Right cardiac atrium (tissue), 5 donors: ENCODE data around the gene IFT74. TPM values are rescaled to one million over a fixed set of nuclear protein-coding genes. Genes with fewer than 3 reads are reported as not detected.
A peak's percentile ranks its signal among the peaks of the same experiment; 100 is the strongest.

Experiments
- ATAC-seq, 2 donors: fragments of 200-7000 bp; cut with Tn5 transposase; one replicate each; pipeline versions ENCODE4 v1.8.0 to v1.9.1; 2020; ENCODE audit warnings: moderate library complexity in 2 of 2, mild to moderate bottlenecking in 1 of 2
- DNase-seq, 3 donors: peaks; one replicate each; pipeline ENCODE4 v3.0.0-alpha.2; 2020
- H3K27ac ChIP-seq: one replicate; pipeline ENCODE4 v1.5.1; 2013; ENCODE audit warnings: mild to moderate bottlenecking, low read length, control low read depth, moderate library complexity
- H3K27me3 ChIP-seq: one replicate; pipeline ENCODE4 v1.6.1; 2013; ENCODE audit not compliant: control insufficient read depth, insufficient read depth
- H3K4me1 ChIP-seq: one replicate; pipeline ENCODE4 v1.6.1; 2013; ENCODE audit warnings: low read length; ENCODE audit not compliant: control insufficient read depth, insufficient read depth
- H3K4me3 ChIP-seq: one replicate; pipeline ENCODE4 v1.5.1; 2013; ENCODE audit warnings: low read length, control low read depth
- H3K9me3 ChIP-seq: one replicate; pipeline ENCODE4 v1.6.1; 2013; ENCODE audit warnings: low read length; ENCODE audit not compliant: control insufficient read depth
- WGBS: extraction: QIAGEN DNeasy Blood & Tissue Kit; methylation state at CpG from one replicate; pipeline ENCODE4 v1.1.7; 2013; 5-methylcytosine and 5-hydroxymethylcytosine counted together
- intact Hi-C, 4 donors: fragments of 100-400 bp; cut with DNase I; formaldehyde crosslinking; loops; one replicate each; pipeline versions ENCODE4 v1.11.0 to v1.14.0; 2022 to 2023
- polyA plus RNA-seq: library from polyadenylated mRNA; stranded (reverse); fragments of 200-250 nt; gene quantifications from one replicate; pipeline ENCODE4 v1.2.3, GENCODE V29; 2013
- total RNA-seq, 4 donors: library from RNA; stranded (reverse); fragmentation: NEBNext Ultra II Directional; extraction: Animal tissue kit (Norgen Biotek cat#: 25700); gene quantifications; one replicate each; pipeline ENCODE4 v1.2.1, GENCODE V29; 2021
- donor health status: healthy with polysubstance abuse.
- donor health status: DM: no; HTN: yes; CAD: no.
- donor health status: DM: no; HTN: no; CAD: no.
- donor health status: DM: no; HTN: yes; CAD: no; lungs with severe emphysema.
- donor health status: DM: yes; HTN: yes; CAD: no.

The IFT74 gene
- total and polyA plus RNA-seq, 5 donors: 9.3 to 15.5 (median 11.7) TPM

- no peaks in the 10 kb centered on the region for H3K27me3 ChIP-seq
- no peak overlapping the region for H3K27ac ChIP-seq
- intact Hi-C loops: loop anchor here in 2 of 4 donors (10.0 kb wide), 2 partner anchors 157 to 177 kb away; no protein-coding TSS in a partner anchor
- H3K4me1 ChIP-seq: no peaks in the 10 kb centered on the region
- H3K4me3 ChIP-seq: no peak overlapping the region
- 95% methylated on average over 2 of the region's 2 CpGs for WGBS
- no peaks in the 10 kb centered on the region for H3K9me3 ChIP-seq
- ATAC-seq: no peak
- DNase-seq: no peak
Observed at GRCh38 chr9:27037499-27037898, 81.3 kb downstream of the IFT74 start.

- DNase-seq: no peak
- intact Hi-C loops: no loop called here
- ATAC-seq: no peak
- Histone ChIP-seq H3K4me1 (no peaks in the 10 kb centered on the region), H3K4me3 (no peak overlapping the region), H3K9me3 (no peaks in the 10 kb centered on the region), H3K27me3 (no peaks in the 10 kb centered on the region), H3K27ac (no peak overlapping the region)
Observed at GRCh38 chr9:27041746-27042145, 85.5 kb downstream of the IFT74 start.

GRCh38 chr9:27042476-27042875, 86.3 kb downstream of the IFT74 start:
- intact Hi-C loops: no loop called here
- Histone ChIP-seq H3K27me3 (no peaks in the 10 kb centered on the region), H3K27ac (no peak overlapping the region), H3K4me3 (no peak overlapping the region), H3K4me1 (no peaks in the 10 kb centered on the region), H3K9me3 (no peaks in the 10 kb centered on the region)
- 57% methylated on average over 1 of the region's 1 CpG for WGBS
- ATAC-seq (no peak), DNase-seq (no peak)

GRCh38 chr9:27043176-27043575, 87.0 kb downstream of the IFT74 start:
- 100% methylated on average over 2 of the region's 2 CpGs for WGBS
- H3K9me3 ChIP-seq: no peaks in the 10 kb centered on the region
- H3K4me3 ChIP-seq: no peak overlapping the region
- intact Hi-C loops: no loop called here
- H3K27ac ChIP-seq: no peak overlapping the region
- ATAC-seq: no peak
- DNase-seq: no peak
- no peaks in the 10 kb centered on the region for H3K27me3 ChIP-seq
- no peaks in the 10 kb centered on the region for H3K4me1 ChIP-seq

GRCh38 chr9:27047136-27047535, 90.9 kb downstream of the IFT74 start:
- 64% methylated on average over 4 of the region's 4 CpGs for WGBS
- no peaks in the 10 kb centered on the region for H3K4me1 ChIP-seq
- no peak overlapping the region for H3K27ac ChIP-seq
- ATAC-seq: no peak
- intact Hi-C loops: no loop called here
- no peaks in the 10 kb centered on the region for H3K9me3 ChIP-seq
- H3K4me3 ChIP-seq: no peak overlapping the region
- H3K27me3 ChIP-seq: no peaks in the 10 kb centered on the region
- DNase-seq: no peak

GRCh38 chr9:27053369-27054022, 97.3 kb downstream of the IFT74 start:
- intact Hi-C loops: no loop called here
- WGBS: 36% methylated on average over 6 of the region's 6 CpGs
- peak; percentile 82 to 90 for ATAC-seq

GRCh38 chr9:27054125-27054524, 97.9 kb downstream of the IFT74 start:
- WGBS: 91% methylated on average over 1 of the region's 1 CpG
- intact Hi-C loops: no loop called here
- no peak overlapping the region for H3K27ac ChIP-seq
- no peaks in the 10 kb centered on the region for H3K27me3 ChIP-seq
- H3K9me3 ChIP-seq: no peaks in the 10 kb centered on the region
- no peak for DNase-seq
- no peak for ATAC-seq
- no peaks in the 10 kb centered on the region for H3K4me1 ChIP-seq
- no peak overlapping the region for H3K4me3 ChIP-seq

More at GRCh38 chr9:27053369-27054022, 97.3 kb downstream of the IFT74 start:
- no peak overlapping the region for H3K4me3 ChIP-seq
- no peaks in the 10 kb centered on the region for H3K9me3 ChIP-seq
- H3K27ac ChIP-seq: no peak overlapping the region
- DNase-seq: no peak
- no peaks in the 10 kb centered on the region for H3K4me1 ChIP-seq
- no peaks in the 10 kb centered on the region for H3K27me3 ChIP-seq

GRCh38 chr9:27054841-27055240, 98.6 kb downstream of the IFT74 start:
- no peaks in the 10 kb centered on the region for H3K4me1 ChIP-seq
- intact Hi-C loops: no loop called here

GRCh38 chr9:27059412-27059811, 103.2 kb downstream of the IFT74 start:
- ATAC-seq: no peak
- DNase-seq: no peak
- H3K27ac ChIP-seq: no peak overlapping the region
- intact Hi-C loops: no loop called here
- 70% methylated on average over 1 of the region's 1 CpG for WGBS
- H3K4me1 ChIP-seq: no peaks in the 10 kb centered on the region
- H3K27me3 ChIP-seq: no peaks in the 10 kb centered on the region
- H3K9me3 ChIP-seq: no peaks in the 10 kb centered on the region
- H3K4me3 ChIP-seq: no peak overlapping the region

More at GRCh38 chr9:27054841-27055240, 98.6 kb downstream of the IFT74 start:
- Histone ChIP-seq H3K27me3 (no peaks in the 10 kb centered on the region), H3K4me3 (no peak overlapping the region), H3K27ac (no peak overlapping the region), H3K9me3 (no peaks in the 10 kb centered on the region)
- no peak for DNase-seq
- ATAC-seq: no peak

- DNase-seq (no peak), ATAC-seq (no peak)
- Histone ChIP-seq H3K9me3 (no peaks in the 10 kb centered on the region), H3K27me3 (no peaks in the 10 kb centered on the region), H3K4me1 (no peaks in the 10 kb centered on the region), H3K4me3 (no peak overlapping the region), H3K27ac (no peak overlapping the region)
- intact Hi-C loops: no loop called here
Observed at GRCh38 chr9:27059907-27060306, 103.7 kb downstream of the IFT74 start.

GRCh38 chr9:27065288-27065687, 109.1 kb downstream of the IFT74 start:
- no peaks in the 10 kb centered on the region for H3K4me1 ChIP-seq
- H3K27me3 ChIP-seq: no peaks in the 10 kb centered on the region
- H3K4me3 ChIP-seq: no peak overlapping the region
- DNase-seq: no peak
- WGBS: 47% methylated on average over 1 of the region's 1 CpG
- H3K27ac ChIP-seq: no peak overlapping the region
- ATAC-seq: peak in 1 of 2 donors; percentile 75
- H3K9me3 ChIP-seq: no peaks in the 10 kb centered on the region
- intact Hi-C loops: no loop called here
